CD4-positive, alpha-beta memory T cell (primary cell): Measurements from ENCODE around the gene OPCML. TPM values are rescaled to one million over a fixed set of nuclear protein-coding genes. Genes with fewer than 3 reads are reported as not detected.

Experiments
- CTCF ChIA-PET: fragments of 350-600 bp; sonication (Branson Sonifier 250); formaldehyde crosslinking; loops from one replicate; lab custom pipeline; 2021; ENCODE audit warnings: inconsistent platforms; ENCODE audit not compliant: partially characterized antibody; lab: Charles Lee
- POLR2A ChIA-PET: fragments of 350-600 bp; sonication (Branson Sonifier 250); formaldehyde crosslinking; loops from one replicate; lab custom pipeline; 2021; ENCODE audit not compliant: partially characterized antibody; lab: Charles Lee
- DNase-seq, 5 donors: peaks; one replicate each; pipeline versions ENCODE4 v3.0.0 to v3.0.0-alpha.2; 2020 to 2022; ENCODE audit warnings: mixed read lengths in 1 of 5
- H3K27ac ChIP-seq: one replicate; pipeline ENCODE4 v1.7.0; 2013; ENCODE audit warnings: low read depth, low read length
- H3K27me3 ChIP-seq: 2 replicates; pipeline ENCODE4 v1.7.0; 2013; ENCODE audit warnings: mild to moderate bottlenecking, low read length, moderate library complexity; ENCODE audit not compliant: insufficient read depth
- H3K36me3 ChIP-seq: 2 replicates; pipeline ENCODE4 v1.7.0; 2013; ENCODE audit warnings: mild to moderate bottlenecking, low read length, moderate library complexity; ENCODE audit not compliant: insufficient read depth
- H3K4me1 ChIP-seq: 2 replicates; pipeline ENCODE4 v1.7.0; 2013; ENCODE audit warnings: mild to moderate bottlenecking, low read length, moderate library complexity; ENCODE audit not compliant: insufficient read depth
- H3K4me3 ChIP-seq, 2 donors: one replicate each; pipeline ENCODE4 v1.7.0; 2013; ENCODE audit warnings: low read length in 2 of 2, mild to moderate bottlenecking in 1 of 2
- H3K9me3 ChIP-seq, 2 donors: one replicate each; pipeline ENCODE4 v1.7.0; 2013; ENCODE audit warnings: low read length in 2 of 2, control low read depth in 1 of 2; ENCODE audit not compliant: control insufficient read depth in 1 of 2
- H3K27ac Mint-ChIP-seq, 7 donors: one replicate each; pipeline ENCODE4 v1.8.0; 2020 to 2021; ENCODE audit warnings: mixed read lengths in 7 of 7, mild to moderate bottlenecking in 6 of 7, inconsistent platforms in 3 of 7, moderate library complexity in 3 of 7
- H3K27me3 Mint-ChIP-seq, 2 donors: one replicate each; pipeline ENCODE4 v1.8.0; 2020 to 2021; ENCODE audit warnings: mixed read lengths in 2 of 2
- H3K36me3 Mint-ChIP-seq, 2 donors: one replicate each; pipeline ENCODE4 v1.8.0; 2020 to 2021; ENCODE audit warnings: mixed read lengths in 2 of 2, inconsistent platforms in 1 of 2, mild to moderate bottlenecking in 1 of 2
- H3K4me1 Mint-ChIP-seq, 4 donors: one replicate each; pipeline ENCODE4 v1.8.0; 2020 to 2021; ENCODE audit warnings: mixed read lengths in 4 of 4, mild to moderate bottlenecking in 1 of 4
- H3K4me3 Mint-ChIP-seq, 8 donors: one replicate each; pipeline ENCODE4 v1.8.0; 2020 to 2021; ENCODE audit warnings: mixed read lengths in 8 of 8, mild to moderate bottlenecking in 7 of 8, moderate library complexity in 6 of 8, inconsistent platforms in 3 of 8
- H3K9me3 Mint-ChIP-seq, 8 donors: one replicate each; pipeline ENCODE4 v1.8.0; 2020 to 2021; ENCODE audit warnings: mixed read lengths in 8 of 8, mild to moderate bottlenecking in 5 of 8, inconsistent platforms in 3 of 8, moderate library complexity in 1 of 8
- intact Hi-C: fragments of 100-400 bp; cut with micrococcal nuclease; formaldehyde crosslinking; loops from one replicate; pipeline ENCODE4 v1.15.1; 2023
- polyA plus RNA-seq, 2 donors: library from polyadenylated mRNA; unstranded; fragments of 300-500 nt; fragmentation: Illumina TruSeq; gene quantifications; one replicate each; pipeline ENCODE4 v1.2.3, GENCODE V29; 2021
- total RNA-seq, 2 experiments: library from RNA; stranded (reverse); gene quantifications; one replicate each; pipeline ENCODE4 v1.2.3, GENCODE V29; 2021

OPCML gene
- total and polyA plus RNA-seq, 4 experiments from 2014 or later: not detected

- ChIA-PET CTCF (interaction anchor here (1.4 kb wide), 1 partner anchor 30 kb away, joined by 4 read pairs; no protein-coding TSS in a partner anchor), POLR2A (no interaction called here)
- H3K36me3 ChIP-seq: no peaks in the 10 kb centered on the region
- no peak overlapping the region for H3K4me3 ChIP-seq
- peaks cover 0 to 9% (median 0%) of the 10 kb centered on the region in 8 donors for H3K9me3 Mint-ChIP-seq
- no peaks in the 10 kb centered on the region for H3K9me3 ChIP-seq
- H3K36me3 Mint-ChIP-seq: no peaks in the 10 kb centered on the region
- H3K27ac ChIP-seq: no peak overlapping the region
- H3K27ac Mint-ChIP-seq: no peak overlapping the region
- intact Hi-C loops: no loop called here
- H3K27me3 Mint-ChIP-seq: peaks cover 0 to 3% of the 10 kb centered on the region in 2 donors
- H3K4me1 ChIP-seq: no peaks in the 10 kb centered on the region
- H3K4me3 Mint-ChIP-seq: no peak overlapping the region
- H3K4me1 Mint-ChIP-seq: no peaks in the 10 kb centered on the region
- DNase-seq: no peak
- no peaks in the 10 kb centered on the region for H3K27me3 ChIP-seq
Measured at GRCh38 chr11:132971351-132971750, 561.0 kb downstream of the OPCML start.

GRCh38 chr11:132969892-132970291 is 562.4 kb downstream of the OPCML start:
- intact Hi-C loops: no loop called here
- H3K4me3 ChIP-seq: no peak overlapping the region
- ChIA-PET CTCF (interaction anchor here (1.1 kb wide), 1 partner anchor 30 kb away, joined by 3 read pairs; no protein-coding TSS in a partner anchor), POLR2A (no interaction called here)
- peaks cover 0 to 6% (median under 1%) of the 10 kb centered on the region in 8 donors for H3K9me3 Mint-ChIP-seq
- H3K9me3 ChIP-seq: no peaks in the 10 kb centered on the region
- H3K4me1 ChIP-seq: no peaks in the 10 kb centered on the region
- no peaks in the 10 kb centered on the region for H3K36me3 ChIP-seq
- no peaks in the 10 kb centered on the region for H3K27me3 ChIP-seq
- H3K36me3 Mint-ChIP-seq: no peaks in the 10 kb centered on the region
- DNase-seq: no peak
- H3K27me3 Mint-ChIP-seq: peaks cover 0 to 1% of the 10 kb centered on the region in 2 donors
- H3K4me3 Mint-ChIP-seq: no peak overlapping the region
- no peak overlapping the region for H3K27ac Mint-ChIP-seq
- no peaks in the 10 kb centered on the region for H3K4me1 Mint-ChIP-seq
- no peak overlapping the region for H3K27ac ChIP-seq

- peaks cover 4% of the 10 kb centered on the region for H3K27me3 ChIP-seq
- no peak overlapping the region for H3K27ac Mint-ChIP-seq
- DNase-seq: no peak
- no peaks in the 10 kb centered on the region for H3K36me3 ChIP-seq
- H3K27ac ChIP-seq: no peak overlapping the region
- H3K4me3 ChIP-seq: no peak overlapping the region
- no peaks in the 10 kb centered on the region for H3K36me3 Mint-ChIP-seq
- peaks cover 0 to 7% (median 3%) of the 10 kb centered on the region in 8 donors for H3K9me3 Mint-ChIP-seq
- H3K4me1 ChIP-seq: no peaks in the 10 kb centered on the region
- CTCF ChIA-PET: no interaction called here
- H3K4me3 Mint-ChIP-seq: no peak overlapping the region
- no peaks in the 10 kb centered on the region for H3K9me3 ChIP-seq
- H3K27me3 Mint-ChIP-seq: peaks cover 0 to 2% of the 10 kb centered on the region in 2 donors
- H3K4me1 Mint-ChIP-seq: peaks cover 0 to 2% (median 0%) of the 10 kb centered on the region in 4 donors
- POLR2A ChIA-PET: no interaction called here
- intact Hi-C loops: no loop called here
Measured at GRCh38 chr11:132962041-132962440, 570.3 kb downstream of the OPCML start.

GRCh38 chr11:132961453-132961852 is 570.8 kb downstream of the OPCML start:
- Mint-ChIP-seq H3K4me3 (no peak overlapping the region), H3K9me3 (peaks cover 0 to 7% (median 3%) of the 10 kb centered on the region in 8 donors), H3K4me1 (peaks cover 0 to 3% (median 0%) of the 10 kb centered on the region in 4 donors), H3K36me3 (no peaks in the 10 kb centered on the region), H3K27me3 (peaks cover 0 to 2% of the 10 kb centered on the region in 2 donors), H3K27ac (no peak overlapping the region)
- no peaks in the 10 kb centered on the region for H3K4me1 ChIP-seq
- POLR2A ChIA-PET: no interaction called here
- no peaks in the 10 kb centered on the region for H3K9me3 ChIP-seq
- CTCF ChIA-PET: no interaction called here
- H3K36me3 ChIP-seq: no peaks in the 10 kb centered on the region
- no peak for DNase-seq
- no peak overlapping the region for H3K27ac ChIP-seq
- peaks cover 4% of the 10 kb centered on the region for H3K27me3 ChIP-seq
- no peak overlapping the region for H3K4me3 ChIP-seq
- intact Hi-C loops: no loop called here

- Mint-ChIP-seq H3K36me3 (no peaks in the 10 kb centered on the region), H3K27ac (no peak overlapping the region), H3K27me3 (peaks cover 0 to 2% of the 10 kb centered on the region in 2 donors), H3K4me3 (no peak overlapping the region), H3K9me3 (peaks cover 0 to 7% (median 3%) of the 10 kb centered on the region in 8 donors), H3K4me1 (peaks cover 0 to 3% (median 0%) of the 10 kb centered on the region in 4 donors)
- H3K4me1 ChIP-seq: no peaks in the 10 kb centered on the region
- no peaks in the 10 kb centered on the region for H3K9me3 ChIP-seq
- intact Hi-C loops: no loop called here
- ChIA-PET CTCF (no interaction called here), POLR2A (no interaction called here)
- H3K4me3 ChIP-seq: no peak overlapping the region
- no peak overlapping the region for H3K27ac ChIP-seq
- H3K36me3 ChIP-seq: no peaks in the 10 kb centered on the region
- H3K27me3 ChIP-seq: peaks cover 4% of the 10 kb centered on the region
- no peak for DNase-seq
Measured at GRCh38 chr11:132960273-132961078, 571.8 kb downstream of the OPCML start.

GRCh38 chr11:132959693-132960092 is 572.6 kb downstream of the OPCML start:
- intact Hi-C loops: no loop called here
- H3K36me3 Mint-ChIP-seq: no peaks in the 10 kb centered on the region
- peaks cover 0 to 3% (median 0%) of the 10 kb centered on the region in 4 donors for H3K4me1 Mint-ChIP-seq
- no peak overlapping the region for H3K27ac ChIP-seq
- ChIA-PET POLR2A (no interaction called here), CTCF (interaction anchor here (2.9 kb wide), 1 partner anchor 19 kb away, joined by 13 read pairs; no protein-coding TSS in a partner anchor)
- no peak overlapping the region for H3K27ac Mint-ChIP-seq
- peaks cover 0 to 2% of the 10 kb centered on the region in 2 donors for H3K27me3 Mint-ChIP-seq
- H3K36me3 ChIP-seq: no peaks in the 10 kb centered on the region
- no peaks in the 10 kb centered on the region for H3K4me1 ChIP-seq
- H3K4me3 ChIP-seq: no peak overlapping the region
- peaks cover 4% of the 10 kb centered on the region for H3K27me3 ChIP-seq
- H3K9me3 ChIP-seq: no peaks in the 10 kb centered on the region
- H3K9me3 Mint-ChIP-seq: peaks cover 0 to 6% (median under 1%) of the 10 kb centered on the region in 8 donors
- DNase-seq: no peak
- no peak overlapping the region for H3K4me3 Mint-ChIP-seq

GRCh38 chr11:132957881-132958280 is 574.4 kb downstream of the OPCML start:
- ChIA-PET CTCF (interaction anchor here (2.9 kb wide), 1 partner anchor 17 kb away, joined by 13 read pairs; no protein-coding TSS in a partner anchor), POLR2A (no interaction called here)
- Histone ChIP-seq H3K27me3 (peaks cover 4% of the 10 kb centered on the region), H3K27ac (no peak overlapping the region), H3K4me1 (no peaks in the 10 kb centered on the region), H3K36me3 (no peaks in the 10 kb centered on the region), H3K4me3 (no peak overlapping the region), H3K9me3 (no peaks in the 10 kb centered on the region)
- no peak for DNase-seq
- Mint-ChIP-seq H3K4me3 (no peak overlapping the region), H3K27ac (no peak overlapping the region), H3K4me1 (peaks cover 0 to 3% (median 0%) of the 10 kb centered on the region in 4 donors), H3K9me3 (peaks cover 0 to 6% (median 0%) of the 10 kb centered on the region in 8 donors), H3K36me3 (no peaks in the 10 kb centered on the region), H3K27me3 (peaks cover 0 to 2% of the 10 kb centered on the region in 2 donors)
- intact Hi-C loops: no loop called here
